GM23338 (cell line): ENCODE measurements around the gene ADGRD1. TPM values are rescaled to one million over a fixed set of nuclear protein-coding genes. Genes with fewer than 3 reads are reported as not detected.

ENCODE experiments used
- ATAC-seq: fragments of 200-7000 bp; cut with Tn5 transposase; 3 replicates; pipeline ENCODE4 v1.9.1; 2020
- DNase-seq: peaks from one replicate; pipeline ENCODE4 v3.0.0-alpha.2; 2015; ENCODE audit warnings: low spot score
- H2AFZ ChIP-seq: fragments of 200-600 bp; sonication (generic); 2 replicates; pipeline ENCODE4 v1.8.0; 2016; ENCODE audit warnings: antibody characterized with exemption, mild to moderate bottlenecking, moderate library complexity
- H3F3A ChIP-seq: fragments of 200-600 bp; sonication (generic); replicated peaks from 2 replicates; pipeline ENCODE4 v1.8.0; 2017; ENCODE audit warnings: antibody characterized with exemption, mixed run types, low read depth
- H3K27ac ChIP-seq: fragments of 200-600 bp; sonication (generic); 2 replicates; pipeline ENCODE4 v1.6.1; 2016; ENCODE audit warnings: low read depth
- H3K27me3 ChIP-seq: fragments of 200-600 bp; sonication (generic); 2 replicates; pipeline ENCODE4 v1.8.0; 2016; ENCODE audit warnings: mild to moderate bottlenecking, mixed run types, moderate library complexity; ENCODE audit not compliant: insufficient read depth
- H3K36me3 ChIP-seq: fragments of 200-600 bp; sonication (generic); 2 replicates; pipeline ENCODE4 v1.8.0; 2016; ENCODE audit warnings: mild to moderate bottlenecking; ENCODE audit not compliant: insufficient read depth
- H3K4me1 ChIP-seq: fragments of 200-600 bp; sonication (generic); 2 replicates; pipeline ENCODE4 v1.8.0; 2016; ENCODE audit warnings: mild to moderate bottlenecking, moderate library complexity; ENCODE audit not compliant: insufficient read depth
- H3K4me2 ChIP-seq: fragments of 200-600 bp; sonication (generic); 2 replicates; pipeline ENCODE4 v1.7.1; 2017; ENCODE audit warnings: mixed run types
- H3K4me3 ChIP-seq: fragments of 200-600 bp; sonication (generic); 2 replicates; pipeline ENCODE4 v1.6.1; 2016; ENCODE audit warnings: mixed run types
- H3K79me2 ChIP-seq: fragments of 200-600 bp; sonication (generic); replicated peaks from 2 replicates; pipeline ENCODE4 v1.8.0; 2017; ENCODE audit warnings: mild to moderate bottlenecking; ENCODE audit not compliant: insufficient read depth
- H3K9me2 ChIP-seq: fragments of 200-600 bp; sonication (generic); 2 replicates; pipeline ENCODE4 v1.8.0; 2017; ENCODE audit not compliant: insufficient read depth
- H4K20me1 ChIP-seq: fragments of 200-600 bp; sonication (generic); replicated peaks from 2 replicates; pipeline ENCODE4 v1.8.0; 2017; ENCODE audit warnings: mild to moderate bottlenecking; ENCODE audit not compliant: insufficient read depth
- H3K27ac Mint-ChIP-seq: 2 replicates; pipeline ENCODE4 v1.8.0; 2020; ENCODE audit warnings: inconsistent platforms, mild to moderate bottlenecking, moderate library complexity, mixed read lengths
- H3K27me3 Mint-ChIP-seq: 3 replicates; pipeline ENCODE4 v1.8.0; 2022; ENCODE audit warnings: low read depth, mild to moderate bottlenecking, moderate library complexity, mixed read lengths, inconsistent platforms; ENCODE audit not compliant: insufficient read depth, poor library complexity
- H3K36me3 Mint-ChIP-seq: 3 replicates; pipeline ENCODE4 v1.8.0; 2021; ENCODE audit warnings: low read depth, mild to moderate bottlenecking, inconsistent platforms, moderate library complexity, mixed read lengths
- H3K4me1 Mint-ChIP-seq: 3 replicates; pipeline ENCODE4 v1.8.0; 2020; ENCODE audit warnings: mild to moderate bottlenecking, inconsistent platforms, mixed read lengths
- H3K4me3 Mint-ChIP-seq: 3 replicates; pipeline ENCODE4 v1.8.0; 2021; ENCODE audit warnings: moderate library complexity, mild to moderate bottlenecking, inconsistent platforms, mixed read lengths
- H3K9me3 Mint-ChIP-seq: 3 replicates; pipeline ENCODE4 v1.8.0; 2020; ENCODE audit warnings: moderate library complexity, mild to moderate bottlenecking, inconsistent platforms, mixed read lengths
- CTCF ChIP-seq, 2 experiments: fragments of 200-600 bp in 1 of 2; sonication (generic) in 1 of 2; conservative IDR thresholded peaks; 2 replicates each; pipeline versions ENCODE4 v1.5.1 to v1.6.1; 2016 to 2017; ENCODE audit warnings: antibody characterized with exemption in 2 of 2, low read depth in 2 of 2, mild to moderate bottlenecking in 2 of 2, moderate library complexity in 1 of 2
- ETS1 ChIP-seq: IDR thresholded peaks from 2 replicates; pipeline ENCODE4 v1.6.1; 2016; ENCODE audit warnings: antibody characterized with exemption
- EZH2 ChIP-seq: fragments of 200-600 bp; sonication (generic); IDR thresholded peaks from one replicate; pipeline ENCODE4 v1.8.0; 2017; ENCODE audit warnings: antibody characterized with exemption, mild to moderate bottlenecking, low read depth; ENCODE audit not compliant: unreplicated experiment
- STAT1 ChIP-seq: IDR thresholded peaks from one replicate; pipeline ENCODE4 v1.6.1; 2016; ENCODE audit warnings: antibody characterized with exemption; ENCODE audit not compliant: unreplicated experiment
- ZNF114 ChIP-seq: fragments of 250-450 bp; sonication (Bioruptor Pico); IDR thresholded peaks from 2 replicates; pipeline ENCODE4 v1.5.0; 2020; ENCODE audit warnings: mild to moderate bottlenecking, moderate library complexity
- ZNF462 ChIP-seq: fragments of 250-450 bp; sonication (Bioruptor Pico); IDR thresholded peaks from 2 replicates; pipeline ENCODE4 v1.5.0; 2020; ENCODE audit warnings: mild to moderate bottlenecking, moderate library complexity
- polyA plus RNA-seq: library from polyadenylated mRNA; unstranded; fragments of >200 nt; fragmentation: Nextera tagmentation; extraction: Ambion mirVana; gene quantifications from 2 replicates; pipeline ENCODE4 v1.2.1, GENCODE V29; 2016
- total RNA-seq: library from RNA; depleted of rRNA; stranded (reverse); fragments of >200 nt; shearing (Covaris generic); gene quantifications from 2 replicates; pipeline ENCODE4 v1.2.3, GENCODE V29; 2014

The ADGRD1 gene
- total and polyA plus RNA-seq, 2 experiments from 2014 or later: 1.4 TPM; not detected in 1

GRCh38 chr12:131076296-131076695 lies 122.6 kb downstream of the ADGRD1 start (continued):
- TF ChIP-seq EZH2 (no peak), CTCF (conservative IDR thresholded peaks at IDR 0.05; ENCODE audit: low read depth in 2 of 2) (no peak), ZNF462 (CRISPR knock-in tag) (no peak), STAT1 (no peak)

GRCh38 chr12:131076791-131077747 lies 123.4 kb downstream of the ADGRD1 start:
- no peak overlapping the region for H3K4me3 Mint-ChIP-seq
- Histone ChIP-seq H4K20me1 (no peaks in the 10 kb centered on the region), H2AFZ (no peak overlapping the region), H3F3A (no peaks in the 10 kb centered on the region), H3K9me2 (no peaks in the 10 kb centered on the region), H3K4me1 (no peaks in the 10 kb centered on the region), H3K79me2 (no peaks in the 10 kb centered on the region), H3K27me3 (no peaks in the 10 kb centered on the region), H3K4me3 (no peak overlapping the region), H3K36me3 (no peaks in the 10 kb centered on the region), H3K4me2 (no peak overlapping the region), H3K27ac (no peak overlapping the region)
- H3K9me3 Mint-ChIP-seq: peaks cover 15% of the 10 kb centered on the region; the same call in 1 of the 3 replicates
- H3K27ac Mint-ChIP-seq: no peak overlapping the region
- H3K36me3 Mint-ChIP-seq: no peaks in the 10 kb centered on the region; the same call in 2 of the 3 replicates
- H3K27me3 Mint-ChIP-seq: peaks cover 2% of the 10 kb centered on the region
- H3K4me1 Mint-ChIP-seq: no peaks in the 10 kb centered on the region
- DNase-seq: no peak
- ATAC-seq: no peak
- TF ChIP-seq ZNF114 (CRISPR knock-in tag): no peak
- no peak for TF ChIP-seq ETS1
